ENCODE measurements around the gene NAV1.

Gene NAV1

DNA sequence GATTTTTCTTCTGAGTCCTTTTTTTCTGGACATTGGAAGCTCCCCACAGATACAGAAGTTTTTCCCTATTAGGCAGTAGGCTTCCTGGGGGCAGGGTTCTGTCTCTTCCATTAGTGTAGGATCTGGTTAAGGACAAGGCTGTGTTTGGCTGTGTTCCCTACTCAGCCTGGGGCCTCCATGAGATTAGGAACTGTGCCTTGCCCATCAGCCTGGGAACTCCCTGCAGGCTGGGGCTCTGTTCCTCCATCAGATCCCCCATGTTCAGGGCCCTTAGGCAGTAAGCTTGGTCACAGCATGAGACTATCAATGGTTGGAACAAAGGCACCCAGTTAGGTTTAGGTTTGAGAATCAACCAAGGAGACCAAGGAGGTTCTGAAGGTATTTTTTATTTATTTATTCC is 22.7 kb downstream of the NAV1 start:
- TF ChIP-seq, protein P1, sequence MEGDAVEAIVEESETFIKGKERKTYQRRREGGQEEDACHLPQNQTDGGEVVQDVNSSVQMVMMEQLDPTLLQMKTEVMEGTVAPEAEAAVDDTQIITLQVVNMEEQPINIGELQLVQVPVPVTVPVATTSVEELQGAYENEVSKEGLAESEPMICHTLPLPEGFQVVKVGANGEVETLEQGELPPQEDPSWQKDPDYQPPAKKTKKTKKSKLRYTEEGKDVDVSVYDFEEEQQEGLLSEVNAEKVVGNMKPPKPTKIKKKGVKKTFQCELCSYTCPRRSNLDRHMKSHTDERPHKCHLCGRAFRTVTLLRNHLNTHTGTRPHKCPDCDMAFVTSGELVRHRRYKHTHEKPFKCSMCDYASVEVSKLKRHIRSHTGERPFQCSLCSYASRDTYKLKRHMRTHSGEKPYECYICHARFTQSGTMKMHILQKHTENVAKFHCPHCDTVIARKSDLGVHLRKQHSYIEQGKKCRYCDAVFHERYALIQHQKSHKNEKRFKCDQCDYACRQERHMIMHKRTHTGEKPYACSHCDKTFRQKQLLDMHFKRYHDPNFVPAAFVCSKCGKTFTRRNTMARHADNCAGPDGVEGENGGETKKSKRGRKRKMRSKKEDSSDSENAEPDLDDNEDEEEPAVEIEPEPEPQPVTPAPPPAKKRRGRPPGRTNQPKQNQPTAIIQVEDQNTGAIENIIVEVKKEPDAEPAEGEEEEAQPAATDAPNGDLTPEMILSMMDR (IDR thresholded peaks at IDR 0.05; ENCODE audit: control insufficient read depth, insufficient read depth, low read depth, low read length, missing control alignments) = no peak
- H3K4me3 ChIP-seq (ENCODE audit: control insufficient read depth, low read depth, low read length) = no peak overlapping the region
- no peak for DNase-seq (ENCODE audit: low read depth)

DNA sequence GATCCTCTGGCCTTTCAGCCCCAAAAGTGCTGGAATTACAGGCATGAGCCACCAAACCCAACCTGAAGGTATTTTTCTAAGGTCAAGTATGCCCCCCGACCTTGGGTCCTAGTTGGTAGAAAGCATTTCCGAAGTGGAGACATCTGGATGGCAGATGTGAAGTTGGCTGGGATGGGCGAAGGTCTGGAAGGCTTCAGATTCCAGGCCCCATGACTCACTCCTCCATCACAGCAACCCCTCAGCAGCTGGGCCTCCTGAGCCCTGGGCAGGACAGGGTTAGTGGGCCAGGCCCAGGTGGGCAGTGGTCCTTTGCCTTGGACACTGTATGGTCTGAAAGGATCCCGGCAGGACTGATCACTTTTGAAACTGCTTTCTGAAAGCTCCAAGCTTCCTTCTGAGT is 23.3 kb downstream of the NAV1 start:
- peak; percentile 87 for DNase-seq (ENCODE audit: low read depth)
- no peak overlapping the region for H3K4me3 ChIP-seq (ENCODE audit: control insufficient read depth, low read depth, low read length)

DNA sequence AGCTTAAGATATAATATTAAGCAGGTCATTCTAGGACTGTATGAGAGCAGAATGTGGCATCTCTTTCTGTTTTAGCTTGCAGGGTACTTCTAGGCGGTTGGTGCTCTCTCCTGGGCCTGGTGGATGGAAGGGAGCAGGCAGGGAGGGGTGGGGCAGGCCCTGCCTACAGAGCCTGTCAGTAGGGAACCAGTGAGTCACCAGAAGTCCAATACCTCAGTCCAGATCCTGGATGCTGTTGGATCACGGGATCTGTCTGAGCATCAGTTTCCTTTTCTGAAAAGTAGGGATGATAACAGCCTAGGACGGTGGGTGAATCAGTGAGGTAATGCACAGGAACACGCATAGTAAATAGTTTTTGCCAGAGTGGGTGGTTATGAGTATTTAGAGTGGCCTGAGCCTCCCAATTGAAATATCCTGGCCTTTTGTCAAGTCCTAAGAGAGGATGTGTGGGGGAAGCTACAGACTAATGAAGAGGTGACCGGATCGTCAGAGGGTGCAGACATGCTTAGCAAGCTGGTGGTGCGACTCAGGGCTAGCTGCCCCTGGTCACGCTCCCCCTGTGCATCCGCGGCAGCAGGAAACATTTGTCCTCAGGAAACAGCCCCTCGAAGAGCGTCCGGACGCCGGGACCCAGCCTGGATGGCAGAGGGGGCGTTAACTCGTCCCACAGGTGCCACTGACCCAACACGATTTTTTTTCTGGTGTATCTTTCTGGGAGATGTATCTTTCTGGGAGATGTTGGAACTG is 23.9 kb downstream of the NAV1 start:
- TF ChIP-seq, protein P1 (IDR thresholded peaks at IDR 0.05; ENCODE audit: control insufficient read depth, insufficient read depth, low read depth, low read length, missing control alignments) = no peak
- DNase-seq (ENCODE audit: low read depth) = peak; percentile 91
- peak overlapping the region; percentile 7; the same call in 1 of the 2 replicates for H3K4me3 ChIP-seq (ENCODE audit: control insufficient read depth, low read depth, low read length)

More for the DNA sequence above, 23.3 kb downstream of the NAV1 start:
- TF ChIP-seq, protein P1 (IDR thresholded peaks at IDR 0.05; ENCODE audit: control insufficient read depth, insufficient read depth, low read depth, low read length, missing control alignments) = no peak

DNA sequence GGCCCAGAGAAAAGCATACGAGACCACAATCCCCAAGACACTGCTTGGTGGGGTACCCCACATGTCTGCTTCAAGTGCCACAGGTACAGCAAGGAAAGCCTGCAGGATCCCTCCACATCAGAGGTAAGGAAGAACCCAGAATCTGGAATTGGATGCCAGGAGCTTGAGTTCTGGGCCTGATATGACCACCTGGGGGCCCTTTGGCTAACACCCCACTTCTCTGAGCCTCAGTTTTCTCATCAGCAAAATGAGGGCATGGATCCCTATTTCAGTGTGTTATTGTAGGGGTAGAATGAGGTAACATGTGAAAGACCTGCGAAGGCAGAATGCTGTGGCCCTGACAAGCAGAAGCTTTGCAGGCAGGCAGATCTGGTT is 24.5 kb downstream of the NAV1 start:
- H3K4me3 ChIP-seq (ENCODE audit: control insufficient read depth, low read depth, low read length) = peak overlapping the region; percentile 7; the same call in 1 of the 2 replicates
- TF ChIP-seq, protein P1 (IDR thresholded peaks at IDR 0.05; ENCODE audit: control insufficient read depth, insufficient read depth, low read depth, low read length, missing control alignments) = no peak
- DNase-seq (ENCODE audit: low read depth) = no peak

DNA sequence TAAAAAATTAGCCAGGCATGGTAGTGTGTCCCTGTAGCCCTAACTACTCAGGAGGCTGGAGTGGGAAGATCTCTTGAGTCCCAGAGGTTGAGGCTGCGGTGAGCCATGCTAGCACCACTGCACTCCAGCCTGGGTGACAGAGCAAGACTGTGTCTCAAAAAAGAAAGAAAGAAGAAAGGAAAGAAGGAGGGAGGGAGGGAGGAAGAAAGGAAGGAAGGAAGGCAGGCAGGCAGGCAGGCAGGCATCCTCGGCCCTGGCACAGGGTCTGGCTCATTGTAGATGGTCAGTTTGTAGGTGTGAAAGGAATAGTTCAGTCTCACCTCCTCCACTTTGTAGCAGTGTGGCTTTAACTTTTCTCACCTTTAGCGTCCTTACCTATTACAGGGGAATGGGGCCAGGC is 25.0 kb downstream of the NAV1 start:
- TF ChIP-seq, protein P1 (IDR thresholded peaks at IDR 0.05; ENCODE audit: control insufficient read depth, insufficient read depth, low read depth, low read length, missing control alignments) = no peak
- DNase-seq (ENCODE audit: low read depth) = no peak
- H3K4me3 ChIP-seq (ENCODE audit: control insufficient read depth, low read depth, low read length) = no peak overlapping the region

DNA sequence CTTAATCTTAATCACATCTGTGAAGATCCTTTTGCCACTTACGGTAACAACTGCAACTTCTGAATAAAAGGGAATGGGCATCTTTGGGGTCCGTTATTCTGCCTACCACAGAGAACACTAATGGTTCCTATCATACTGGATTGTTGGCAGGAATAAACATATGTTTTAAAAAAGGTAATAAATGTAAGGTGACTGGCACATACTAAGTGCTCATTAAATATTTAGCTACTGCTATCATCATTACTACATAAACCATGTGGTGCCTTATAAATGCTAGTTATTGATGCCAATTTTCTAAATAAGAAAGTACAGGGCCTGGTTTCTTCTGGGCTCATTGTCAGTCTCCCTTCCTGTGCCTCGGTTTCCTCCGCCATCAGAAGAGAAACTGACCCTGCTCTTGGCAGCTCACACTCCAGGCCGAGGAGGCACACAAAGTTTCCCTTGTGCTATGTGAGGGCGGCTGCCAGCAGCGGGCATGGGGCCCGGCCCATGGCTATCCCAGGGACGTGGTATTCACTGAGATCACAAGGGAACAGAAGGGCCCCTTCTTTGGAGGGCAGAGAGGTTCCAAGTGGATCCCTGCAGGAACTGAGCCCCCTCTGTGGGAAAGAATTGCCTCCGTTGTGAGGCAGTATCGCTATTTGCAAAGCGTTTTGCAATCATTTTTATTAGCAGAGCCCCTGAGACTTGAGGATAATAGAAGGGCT is 26.2 kb downstream of the NAV1 start:
- no peak for DNase-seq (ENCODE audit: low read depth)
- no peak overlapping the region for H3K4me3 ChIP-seq (ENCODE audit: control insufficient read depth, low read depth, low read length)
- TF ChIP-seq, protein P1 (IDR thresholded peaks at IDR 0.05; ENCODE audit: control insufficient read depth, insufficient read depth, low read depth, low read length, missing control alignments) = no peak

Data from AG09309 (cell line).